Activated T-helper 2 cell treated with anti-CD3 and anti-CD28 coated beads, Interferon-gamma antibody, Interleukin-2, Interleukin-4, amounts not matched to agents 10 μg/mL and 5 μg/mL and 100 μg/mL, durations not matched to agents 14 hours and 24 hours and 36 hours (primary cell): ENCODE measurements around the gene SLIT1. TPM values are rescaled to one million over a fixed set of nuclear protein-coding genes. Genes with fewer than 3 reads are reported as not detected.

Source experiments
- DNase-seq: peaks from one replicate; pipeline ENCODE4 v3.0.0; 2021; ENCODE audit warnings: low spot score
- H3K27ac Mint-ChIP-seq: one replicate; pipeline ENCODE4 v1.8.0; 2021; ENCODE audit warnings: mixed read lengths
- H3K27me3 Mint-ChIP-seq: one replicate; pipeline ENCODE4 v1.8.0; 2021; ENCODE audit warnings: low read depth, mixed read lengths
- H3K36me3 Mint-ChIP-seq: one replicate; pipeline ENCODE4 v1.8.0; 2021; ENCODE audit warnings: low read depth, mixed read lengths
- H3K4me1 Mint-ChIP-seq: one replicate; pipeline ENCODE4 v1.8.0; 2021; ENCODE audit warnings: low read depth, mixed read lengths
- H3K4me3 Mint-ChIP-seq: one replicate; pipeline ENCODE4 v1.8.0; 2021; ENCODE audit warnings: low read depth, mild to moderate bottlenecking, moderate library complexity, mixed read lengths
- H3K9me3 Mint-ChIP-seq: one replicate; pipeline ENCODE4 v1.8.0; 2021; ENCODE audit warnings: mixed read lengths
- intact Hi-C: fragments of 100-400 bp; cut with micrococcal nuclease; formaldehyde crosslinking; loops from one replicate; pipeline ENCODE4 v1.15.1; 2023
- total RNA-seq: library from RNA; stranded (reverse); gene quantifications from 2 replicates; pipeline ENCODE4 v1.2.3, GENCODE V29; 2022

The SLIT1 gene
- total RNA-seq, 1 donor from 2014 or later, result 0.21 TPM

DNA sequence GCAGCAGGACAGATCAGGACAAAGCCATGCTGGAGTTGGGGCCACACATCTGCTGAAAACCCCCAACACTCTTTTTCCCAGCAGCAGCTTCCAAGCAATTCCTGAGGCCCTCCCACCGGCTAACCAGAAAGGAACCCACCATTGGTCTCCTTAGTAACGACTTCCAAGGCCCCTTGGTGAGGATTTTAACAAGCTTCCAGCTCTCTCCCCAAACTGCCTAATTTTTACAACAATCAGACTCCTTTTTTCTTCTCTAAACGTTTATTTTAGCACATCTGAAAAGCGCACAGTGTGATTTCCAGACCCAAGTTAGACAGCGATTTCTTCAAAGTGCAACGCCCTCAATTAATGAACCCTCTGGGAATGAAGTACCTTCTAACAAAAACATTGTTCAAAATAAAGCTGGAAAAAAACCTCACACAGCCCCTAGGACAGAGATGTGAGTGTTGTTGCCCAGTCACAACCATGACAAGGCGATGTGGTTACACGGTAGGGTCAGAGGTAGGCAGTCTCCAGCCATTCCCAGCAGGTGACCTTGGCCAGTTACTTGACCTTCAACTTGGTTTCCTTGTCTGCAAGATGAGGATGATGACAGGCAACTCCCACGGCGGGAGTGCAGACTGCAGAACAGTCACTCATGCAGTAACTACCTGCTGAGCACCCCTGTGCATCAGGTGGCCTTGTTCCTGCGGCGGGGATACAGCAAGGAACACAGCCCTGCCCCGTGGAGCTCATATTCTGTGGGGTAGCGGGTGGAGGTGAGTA, 82.3 kb downstream of the SLIT1 start:
- DNase-seq, result no peak
- intact Hi-C loops, result no loop called here
- Mint-ChIP-seq H3K36me3 (no peaks in the 10 kb centered on the region), H3K4me1 (no peaks in the 10 kb centered on the region), H3K27me3 (no peaks in the 10 kb centered on the region), H3K27ac (no peak overlapping the region), H3K4me3 (no peak overlapping the region), H3K9me3 (no peaks in the 10 kb centered on the region)

DNA sequence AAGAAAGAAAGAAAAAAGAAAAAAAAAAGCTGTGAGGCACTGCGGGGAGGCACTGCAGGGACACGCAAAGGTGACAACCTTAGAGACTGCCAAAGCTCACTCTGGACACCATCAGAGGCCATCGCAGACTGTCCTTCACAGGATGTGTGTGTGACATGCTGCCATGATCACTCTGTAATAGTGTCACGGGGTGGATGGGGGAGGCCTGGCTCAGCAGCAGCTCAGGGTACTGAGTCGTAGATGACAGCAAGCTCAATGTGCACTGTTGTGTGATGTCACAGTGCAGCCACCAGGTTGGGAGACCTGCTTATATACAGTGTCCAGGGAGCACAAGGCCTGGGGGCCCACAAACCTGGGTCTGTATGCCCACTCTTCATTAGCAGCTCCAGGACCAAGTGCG, 83.3 kb downstream of the SLIT1 start:
- peaks cover 7% of the 10 kb centered on the region for H3K27me3 Mint-ChIP-seq

DNA sequence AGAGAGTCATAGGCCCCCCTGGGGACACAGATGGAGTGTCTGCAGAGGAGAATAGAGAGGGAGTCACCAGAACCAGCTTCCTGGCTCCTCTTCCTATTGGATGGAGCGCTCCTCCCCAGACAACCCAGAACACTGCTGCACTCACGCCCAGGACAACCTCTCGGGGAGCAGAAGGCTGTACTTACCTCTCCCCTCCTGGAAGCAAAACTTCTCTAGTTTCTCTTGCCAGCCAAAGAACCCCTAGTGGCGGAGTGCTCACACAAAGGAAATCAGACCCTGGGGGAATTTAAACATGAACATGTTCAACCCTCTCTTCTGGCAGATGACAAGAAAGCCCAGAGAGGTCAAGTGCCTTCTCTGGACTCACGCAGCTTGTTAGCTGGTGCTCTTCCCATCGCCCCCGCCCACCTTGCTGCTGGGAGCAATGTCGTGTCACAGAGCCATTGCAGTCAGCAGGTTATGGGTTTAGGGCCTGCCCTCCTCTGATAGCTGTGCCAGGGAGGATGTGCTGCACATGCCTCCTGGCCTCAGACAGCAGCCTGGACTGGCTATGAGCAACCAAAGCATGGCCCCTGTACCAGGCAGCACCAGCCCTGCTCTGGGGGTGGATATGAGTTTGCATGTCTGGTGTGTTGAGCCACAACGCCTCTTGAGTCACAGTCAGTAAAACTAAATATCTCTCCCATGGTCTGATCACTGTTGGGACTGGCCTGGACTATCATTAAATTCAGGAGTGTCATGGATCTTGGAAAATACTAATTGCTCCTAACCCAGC, 84.4 kb downstream of the SLIT1 start:
- no peak for DNase-seq
- H3K4me1 Mint-ChIP-seq, result no peaks in the 10 kb centered on the region

More for the DNA sequence above, 83.3 kb downstream of the SLIT1 start:
- H3K4me1 Mint-ChIP-seq, result no peaks in the 10 kb centered on the region
- no peak for DNase-seq
- no peak overlapping the region for H3K4me3 Mint-ChIP-seq
- H3K9me3 Mint-ChIP-seq, result no peaks in the 10 kb centered on the region
- intact Hi-C loops, result no loop called here
- H3K27ac Mint-ChIP-seq, result no peak overlapping the region
- H3K36me3 Mint-ChIP-seq, result no peaks in the 10 kb centered on the region

DNA sequence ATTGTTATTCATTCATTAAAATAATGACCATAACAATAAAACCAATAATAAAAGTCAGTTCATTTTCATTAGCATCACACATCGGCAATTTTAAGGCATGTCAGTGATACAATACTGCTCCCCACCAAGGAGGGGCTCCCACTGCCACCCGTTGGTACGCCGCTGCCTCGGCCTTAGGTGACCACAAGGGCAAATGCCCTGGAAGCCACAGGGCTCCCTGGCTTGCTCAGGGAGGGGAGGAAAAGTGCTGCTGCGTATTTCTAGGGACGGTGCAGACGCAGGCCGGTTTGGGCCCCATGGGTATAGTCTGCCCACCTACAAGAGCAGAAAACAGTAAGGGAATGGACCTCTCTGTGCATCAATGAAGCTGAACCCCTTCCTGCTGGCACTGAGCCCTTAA, 85.1 kb downstream of the SLIT1 start:
- Mint-ChIP-seq H3K4me3 (no peak overlapping the region), H3K9me3 (no peaks in the 10 kb centered on the region), H3K27me3 (peaks cover 18% of the 10 kb centered on the region), H3K27ac (no peak overlapping the region), H3K36me3 (no peaks in the 10 kb centered on the region), H3K4me1 (peaks cover 2% of the 10 kb centered on the region)
- intact Hi-C loops, result no loop called here
- no peak for DNase-seq

More for the DNA sequence above, 84.4 kb downstream of the SLIT1 start:
- Mint-ChIP-seq H3K27ac (no peak overlapping the region), H3K27me3 (peaks cover 14% of the 10 kb centered on the region), H3K4me3 (no peak overlapping the region), H3K36me3 (no peaks in the 10 kb centered on the region), H3K9me3 (no peaks in the 10 kb centered on the region)
- intact Hi-C loops, result no loop called here

DNA sequence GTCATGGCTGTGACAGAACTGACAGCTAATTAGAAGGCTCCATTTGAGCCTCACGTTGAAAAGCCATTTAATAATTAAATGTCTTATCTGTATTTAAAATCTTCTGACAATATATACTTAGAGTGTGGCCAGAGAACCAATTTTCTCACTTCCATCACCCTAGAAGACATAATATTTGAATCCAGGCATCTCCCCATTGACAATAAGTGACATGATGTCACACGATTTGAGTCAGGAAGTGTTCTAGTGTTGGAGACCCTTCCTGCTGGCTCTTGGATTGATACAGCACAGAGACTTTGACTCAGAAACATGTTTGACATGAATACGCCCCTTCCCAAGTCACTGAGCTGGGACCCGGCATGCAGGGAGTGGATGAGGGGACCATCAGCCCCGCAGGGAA, 85.9 kb downstream of the SLIT1 start:
- DNase-seq, result no peak
- no peaks in the 10 kb centered on the region for H3K36me3 Mint-ChIP-seq
- H3K27ac Mint-ChIP-seq, result no peak overlapping the region
- peaks cover 2% of the 10 kb centered on the region for H3K4me1 Mint-ChIP-seq
- H3K9me3 Mint-ChIP-seq, result no peaks in the 10 kb centered on the region
- H3K4me3 Mint-ChIP-seq, result no peak overlapping the region
- intact Hi-C loops, result no loop called here
- H3K27me3 Mint-ChIP-seq, result peaks cover 23% of the 10 kb centered on the region

DNA sequence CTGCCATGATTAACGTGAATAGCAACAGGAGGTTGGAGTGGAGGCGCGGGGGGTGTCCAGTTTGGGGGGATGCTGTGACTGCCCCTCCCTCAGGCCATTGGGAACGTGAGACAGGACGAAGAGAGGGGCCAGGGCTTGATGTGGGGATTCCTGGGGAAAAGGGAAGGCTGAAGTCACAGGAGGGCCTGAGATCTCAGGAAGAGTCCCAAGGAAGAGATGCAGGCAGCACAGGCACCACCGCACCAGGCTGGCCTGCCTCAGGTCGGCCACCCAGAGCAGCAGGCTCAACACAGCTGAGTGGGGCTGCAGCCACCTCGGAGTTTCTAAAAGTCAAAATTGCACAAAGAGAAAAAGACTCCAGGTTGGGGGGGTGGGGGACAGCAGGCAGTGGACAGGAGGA, 86.7 kb downstream of the SLIT1 start:
- intact Hi-C loops, result no loop called here
- H3K9me3 Mint-ChIP-seq, result no peaks in the 10 kb centered on the region
- peaks cover 25% of the 10 kb centered on the region for H3K27me3 Mint-ChIP-seq
- DNase-seq, result no peak
- no peak overlapping the region for H3K27ac Mint-ChIP-seq
- H3K36me3 Mint-ChIP-seq, result no peaks in the 10 kb centered on the region
- H3K4me1 Mint-ChIP-seq, result peaks cover 2% of the 10 kb centered on the region
- H3K4me3 Mint-ChIP-seq, result no peak overlapping the region

DNA sequence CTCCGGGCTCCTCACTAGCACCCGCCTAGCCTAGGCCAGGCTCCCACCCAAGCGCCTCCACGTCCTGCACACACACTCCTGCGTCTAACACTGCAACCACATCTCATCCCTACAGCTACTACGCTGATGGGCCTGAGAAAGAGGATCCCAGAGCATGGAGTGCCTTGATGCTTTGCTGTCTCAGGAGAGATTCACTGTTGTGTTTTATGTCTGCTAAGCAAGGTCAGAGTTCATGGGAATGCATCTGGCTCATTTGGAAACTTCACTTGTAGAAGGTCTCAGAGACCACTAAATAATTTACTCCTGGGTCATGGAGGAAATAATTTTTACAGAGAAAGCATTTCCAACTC, 88.7 kb downstream of the SLIT1 start:
- no peak overlapping the region for H3K4me3 Mint-ChIP-seq
- H3K4me1 Mint-ChIP-seq, result peaks cover 2% of the 10 kb centered on the region
- no peaks in the 10 kb centered on the region for H3K36me3 Mint-ChIP-seq
- intact Hi-C loops, result no loop called here
- H3K27me3 Mint-ChIP-seq, result peaks cover 25% of the 10 kb centered on the region
- no peak for DNase-seq
- no peak overlapping the region for H3K27ac Mint-ChIP-seq
- no peaks in the 10 kb centered on the region for H3K9me3 Mint-ChIP-seq

DNA sequence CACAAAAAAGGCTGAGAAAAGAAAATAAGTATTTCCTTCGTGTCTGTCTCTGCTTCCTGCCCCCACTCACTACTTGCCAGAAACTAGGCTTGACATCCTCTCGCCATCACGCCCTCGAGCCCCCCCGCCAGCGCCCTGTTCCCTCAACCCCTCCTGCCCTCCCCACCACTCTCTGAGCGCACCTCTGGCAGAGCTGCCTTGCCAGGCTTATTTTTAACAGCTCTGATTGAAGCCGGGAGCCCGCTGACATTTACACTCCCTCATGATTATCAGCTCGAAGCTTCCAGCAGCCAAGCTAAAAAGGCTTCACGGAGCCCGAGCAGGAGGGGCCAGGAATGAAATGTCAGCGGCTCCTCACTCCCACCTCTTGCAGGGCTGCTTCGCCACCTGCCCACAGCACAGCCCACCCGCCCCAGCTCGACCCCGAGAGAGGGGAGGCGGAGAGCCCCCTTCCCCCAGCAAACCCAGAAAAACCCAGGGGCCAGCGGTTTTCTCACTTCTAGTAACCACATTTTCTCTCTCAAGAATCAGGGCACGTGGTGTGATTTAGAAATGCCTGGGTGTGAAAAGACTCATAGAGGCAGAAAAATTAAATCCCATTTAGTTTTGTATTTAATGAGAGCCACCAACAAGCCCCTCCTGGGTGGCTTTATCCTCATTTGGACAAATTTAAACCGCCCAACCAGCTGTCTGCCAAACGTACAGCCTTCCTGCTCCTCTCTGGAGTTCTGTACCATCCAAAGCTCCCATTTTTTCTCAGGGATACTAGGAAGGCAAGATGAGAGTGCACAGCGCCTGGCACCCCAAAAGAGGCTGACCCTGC, 89.3 kb downstream of the SLIT1 start:
- intact Hi-C loops, result no loop called here
- H3K36me3 Mint-ChIP-seq, result no peaks in the 10 kb centered on the region
- H3K4me1 Mint-ChIP-seq, result peaks cover 2% of the 10 kb centered on the region
- peaks cover 28% of the 10 kb centered on the region for H3K27me3 Mint-ChIP-seq
- H3K27ac Mint-ChIP-seq, result no peak overlapping the region
- no peak overlapping the region for H3K4me3 Mint-ChIP-seq
- no peaks in the 10 kb centered on the region for H3K9me3 Mint-ChIP-seq
- DNase-seq, result no peak

DNA sequence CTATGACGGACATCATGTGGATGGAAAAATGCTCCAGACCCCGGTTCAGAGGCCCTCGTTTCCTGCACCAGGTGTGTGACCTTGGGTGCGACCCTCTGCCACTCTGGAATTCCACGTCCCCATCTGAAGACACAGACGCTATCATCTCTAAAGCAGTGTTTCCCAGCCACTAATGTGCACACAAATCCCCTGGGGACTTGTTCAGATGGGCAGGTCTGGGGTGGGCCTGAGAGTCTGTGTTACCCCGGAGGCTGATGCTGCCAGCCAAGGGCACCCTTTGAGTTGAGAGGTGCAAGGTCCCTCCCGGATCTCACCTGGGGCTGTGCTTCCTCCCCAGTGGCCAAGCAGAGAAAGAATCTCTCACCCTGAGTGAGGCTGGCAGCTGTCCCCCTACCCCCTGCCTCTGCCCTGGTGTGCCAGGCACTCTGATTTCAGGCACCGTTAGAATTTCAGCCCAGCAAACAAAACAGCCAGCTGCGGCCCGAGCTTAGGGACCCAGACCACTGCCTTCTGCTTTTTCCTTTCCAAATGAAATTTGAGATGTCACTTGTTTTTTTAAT, 90.0 kb downstream of the SLIT1 start:
- DNase-seq, result no peak
- Mint-ChIP-seq H3K36me3 (no peaks in the 10 kb centered on the region), H3K27ac (no peak overlapping the region), H3K27me3 (peaks cover 30% of the 10 kb centered on the region), H3K4me3 (no peak overlapping the region), H3K9me3 (no peaks in the 10 kb centered on the region), H3K4me1 (peaks cover 2% of the 10 kb centered on the region)
- intact Hi-C loops, result no loop called here

DNA sequence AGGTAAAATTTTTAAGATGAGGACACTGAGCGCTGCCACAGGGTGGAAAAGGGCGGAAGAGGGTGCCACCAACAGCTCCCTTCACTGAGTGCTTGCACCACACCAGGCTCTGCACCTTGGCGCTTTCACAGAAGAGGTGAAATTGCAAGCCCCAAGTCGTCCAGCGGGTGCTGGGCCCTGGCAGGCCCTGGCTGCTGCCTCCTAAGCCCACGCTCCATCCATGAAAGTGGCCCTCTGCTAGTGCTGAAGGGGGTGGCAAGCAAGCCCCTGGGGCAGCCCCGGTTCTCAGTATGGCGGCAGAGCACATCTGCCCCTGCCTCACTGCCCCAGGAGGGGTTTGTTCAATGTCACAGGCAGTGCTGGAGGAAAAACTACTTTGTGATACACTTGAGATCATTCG, 95.1 kb downstream of the SLIT1 start:
- H3K4me3 Mint-ChIP-seq, result no peak overlapping the region
- H3K9me3 Mint-ChIP-seq, result no peaks in the 10 kb centered on the region
- no peak overlapping the region for H3K27ac Mint-ChIP-seq
- H3K27me3 Mint-ChIP-seq, result peaks cover 38% of the 10 kb centered on the region
- DNase-seq, result no peak
- intact Hi-C loops, result no loop called here
- H3K36me3 Mint-ChIP-seq, result no peaks in the 10 kb centered on the region
- no peaks in the 10 kb centered on the region for H3K4me1 Mint-ChIP-seq

DNA sequence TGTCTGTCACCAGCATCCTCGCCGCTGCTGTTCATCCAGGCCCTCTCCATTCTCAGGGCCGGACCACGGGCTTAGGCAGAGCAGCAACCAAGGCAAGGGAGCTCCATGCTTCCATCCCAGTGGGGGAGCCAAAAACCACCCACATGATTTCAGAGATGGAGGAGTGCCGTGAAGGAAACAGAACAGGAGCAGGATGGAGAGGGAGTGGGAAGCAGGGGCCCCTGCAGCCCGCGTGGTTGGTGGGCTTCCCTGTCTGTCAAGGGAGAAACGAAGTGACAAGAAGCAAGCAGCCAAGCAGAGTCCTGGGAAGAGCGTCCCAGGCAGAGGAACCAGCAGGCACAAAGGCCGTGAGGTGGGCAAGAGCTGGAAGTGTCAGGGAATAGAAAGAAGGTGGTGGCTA, 95.7 kb downstream of the SLIT1 start:
- DNase-seq, result no peak
- intact Hi-C loops, result no loop called here
- Mint-ChIP-seq H3K36me3 (no peaks in the 10 kb centered on the region), H3K27me3 (peaks cover 33% of the 10 kb centered on the region), H3K4me3 (no peak overlapping the region), H3K9me3 (no peaks in the 10 kb centered on the region), H3K4me1 (no peaks in the 10 kb centered on the region), H3K27ac (no peak overlapping the region)

DNA sequence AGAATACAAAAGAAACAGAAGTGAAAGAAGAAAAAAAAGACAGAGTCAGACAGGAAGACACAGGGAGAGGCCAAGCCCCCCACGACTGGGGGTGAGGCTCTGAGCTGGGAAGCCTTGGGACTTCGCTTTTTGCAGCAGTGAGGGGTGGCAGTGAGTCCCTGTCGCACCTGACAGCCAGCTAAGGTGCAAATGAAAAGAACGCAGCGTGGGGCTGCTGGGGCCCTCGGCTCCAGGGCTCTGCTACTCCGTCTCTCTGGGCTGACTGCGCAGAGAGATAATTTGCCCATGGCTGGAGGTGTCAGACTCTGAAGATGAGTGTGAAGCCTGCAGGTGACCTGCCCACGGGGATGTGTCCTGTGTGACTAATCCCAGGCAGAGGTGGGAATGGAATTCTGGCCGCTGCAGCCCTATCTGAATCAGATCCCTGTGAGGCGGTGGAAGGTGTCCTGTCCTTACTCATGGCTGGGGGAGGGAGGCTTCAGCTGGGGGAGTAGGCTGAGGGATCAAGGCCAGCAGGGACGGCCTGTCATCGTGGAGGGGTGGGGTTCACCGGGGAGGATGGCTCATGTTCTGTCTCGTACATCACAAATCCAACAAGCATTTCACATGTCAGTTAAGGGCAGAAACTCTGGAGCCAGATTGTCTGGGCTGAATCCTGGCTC, 96.4 kb downstream of the SLIT1 start:
- Mint-ChIP-seq H3K27ac (no peak overlapping the region), H3K27me3 (peaks cover 30% of the 10 kb centered on the region), H3K9me3 (no peaks in the 10 kb centered on the region), H3K4me1 (no peaks in the 10 kb centered on the region), H3K36me3 (no peaks in the 10 kb centered on the region), H3K4me3 (no peak overlapping the region)
- intact Hi-C loops, result no loop called here
- DNase-seq, result no peak
